H1 (cell line): ENCODE data around the gene KDELR1. TPM values are rescaled to one million over a fixed set of nuclear protein-coding genes. Genes with fewer than 3 reads are reported as not detected.

Experiments used
- GTF2F1 ChIP-seq: IDR thresholded peaks from 2 replicates; pipeline ENCODE4 v1.6.1; 2012; ENCODE audit warnings: low read depth, low read length, improper control_type of control experiment, borderline replicate concordance
- NRF1 ChIP-seq: IDR thresholded peaks from 2 replicates; pipeline ENCODE4 v1.6.1; 2011; ENCODE audit warnings: mild to moderate bottlenecking, low read depth, low read length, improper control_type of control experiment
- SIN3A ChIP-seq, 2 experiments: IDR thresholded peaks in 1 of 2; conservative IDR thresholded peaks in 1 of 2; 2 replicates each; pipeline ENCODE4 v1.6.1; 2011 to 2012; ENCODE audit warnings: low read length in 2 of 2, improper control_type of control experiment in 1 of 2, low read depth in 1 of 2, mild to moderate bottlenecking in 1 of 2
- polyA plus RNA-seq, 7 experiments: library from polyadenylated mRNA; depleted of rRNA in 3 of 7; stranded (reverse) in 5 of 7; unstranded in 2 of 7; fragments of >200 nt in 5 of 7; fragments of 200-250 nt in 2 of 7; gene quantifications; 1 replicate in 5 of 7; 2 replicates in 1 of 7; 4 replicates in 1 of 7; pipeline versions ENCODE4 v1.2.1 to v1.2.3, GENCODE V29; 2011 to 2013; ENCODE audit warnings: missing spikeins in 2 of 7, mixed read lengths in 2 of 7
- total RNA-seq: library from RNA; stranded (reverse); fragmentation: NEBNext Ultra II Directional; extraction: Animal tissue kit (Norgen Biotek cat#: 25700); gene quantifications from 2 replicates; pipeline ENCODE4 v1.2.1, GENCODE V29; 2021

The KDELR1 gene
- total and polyA plus RNA-seq, 2 of the 8 experiments (the other 6 are each of a cell fraction or from before 2014, with no cell fraction given): 225 to 231 TPM

- TF ChIP-seq SIN3A (conservative IDR thresholded peaks at IDR 0.05 in 1 of 2, IDR thresholded peaks at IDR 0.05 in 1 of 2; ENCODE audit: low read depth in 1 of 2, low read length in 2 of 2) (no peak), NRF1 (no peak), GTF2F1 (no peak)
These were observed 10.0 kb downstream of the KDELR1 start (continued) for GRCh38 chr19:48381178-48381950.
